GM12891 (cell line): ENCODE results near the gene STARD10.
A peak's percentile ranks its signal among the peaks of the same experiment; 100 is the strongest.

ENCODE experiments used
- PAX5 ChIP-seq: IDR thresholded peaks from 2 replicates; pipeline ENCODE4 v1.6.1; 2011; ENCODE audit warnings: low read length, moderate library complexity, mild to moderate bottlenecking; ENCODE audit not compliant: insufficient read depth, severe bottlenecking
- POLR2A ChIP-seq: IDR thresholded peaks from 2 replicates; pipeline ENCODE4 v1.6.1; 2011; ENCODE audit warnings: low read depth, low read length, control low read depth
- POLR2AphosphoS5 ChIP-seq: IDR thresholded peaks from 2 replicates; pipeline ENCODE4 v1.6.1; 2011; ENCODE audit warnings: low read depth, low read length, control low read depth
- POU2F2 ChIP-seq: IDR thresholded peaks from 2 replicates; pipeline ENCODE4 v1.6.1; 2011; ENCODE audit warnings: low read depth, mild to moderate bottlenecking, control low read depth, low read length, moderate library complexity
- TAF1 ChIP-seq: IDR thresholded peaks from 2 replicates; pipeline ENCODE4 v1.6.1; 2011; ENCODE audit warnings: low read depth, low read length, control low read depth

DNA sequence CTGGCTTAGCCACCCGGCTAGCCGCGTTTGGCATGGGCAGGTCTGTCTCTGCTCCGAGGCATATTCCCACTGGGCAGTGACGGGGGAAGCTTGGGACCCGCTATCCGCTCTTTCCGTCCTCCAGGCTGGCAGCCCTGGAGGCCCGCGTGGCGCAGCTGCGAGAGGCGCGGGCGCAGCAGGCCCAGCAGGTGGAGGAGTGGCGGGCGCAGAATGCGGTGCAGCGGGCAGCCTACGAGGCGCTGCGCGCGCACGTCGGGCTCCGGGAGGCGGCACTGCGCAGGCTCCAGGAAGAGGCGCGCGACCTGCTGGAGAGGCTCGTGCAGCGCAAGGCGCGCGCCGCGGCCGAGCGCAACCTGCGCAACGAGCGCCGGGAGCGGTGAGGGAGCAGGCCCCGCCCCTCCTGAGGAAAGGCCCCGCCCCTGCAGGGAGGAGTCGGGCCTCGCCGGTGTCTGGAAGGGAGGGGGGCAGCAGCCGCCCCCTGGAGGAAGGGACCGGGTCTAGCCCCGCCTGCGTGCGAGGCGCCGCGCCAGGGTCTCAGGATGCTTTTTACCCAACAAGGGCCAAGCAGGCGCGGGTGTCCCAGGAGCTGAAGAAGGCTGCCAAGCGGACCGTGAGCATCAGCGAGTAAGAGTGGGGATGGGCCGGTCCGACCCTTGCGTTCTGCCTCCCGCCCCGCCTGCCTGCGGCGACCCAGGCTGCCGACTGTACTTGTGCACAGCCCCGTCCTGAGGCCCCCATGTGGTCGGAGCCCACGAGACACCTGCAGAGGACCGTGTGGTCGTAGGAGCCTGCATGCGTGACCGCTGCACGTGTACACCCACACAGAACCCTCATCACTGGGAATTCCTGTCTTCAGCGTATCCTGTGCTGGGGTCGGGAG, 28.3 kb upstream of the STARD10 start:
- TF ChIP-seq POLR2AphosphoS5, result peak; percentile 46; the same call in 1 of the 2 replicates
- TF ChIP-seq POLR2A, result 0 out of 2 replicates have a peak, but pooled peaks have one; percentile 39
- TF ChIP-seq TAF1, result no peak
- TF ChIP-seq PAX5, result peak; percentile 98
- no peak for TF ChIP-seq POU2F2
